Gastrocnemius medialis (tissue), 4 donors: Measurements from ENCODE around the gene CDH20. TPM values are rescaled to one million over a fixed set of nuclear protein-coding genes. Genes with fewer than 3 reads are reported as not detected.
A peak's percentile ranks its signal among the peaks of the same experiment; 100 is the strongest.

Experiments used
- ATAC-seq, 2 donors: fragments of 150-250 bp; one replicate each; pipeline ENCODE4 v1.9.1; 2016
- DNase-seq, 2 donors: peaks; one replicate each; pipeline ENCODE4 v3.0.0-alpha.2; 2019
- H3K27ac ChIP-seq, 4 donors: fragments of 200-600 bp; sonication (generic); 1 replicate in 1 of 4; 2 replicates in 3 of 4; pipeline ENCODE4 v1.5.1; 2016 to 2018; ENCODE audit warnings: mild to moderate bottlenecking in 2 of 4, moderate library complexity in 1 of 4
- H3K27me3 ChIP-seq, 3 donors: fragments of 200-600 bp; sonication (generic) in 2 of 3; 1 replicate in 1 of 3; 2 replicates in 2 of 3; pipeline versions ENCODE4 v1.5.1 to v1.6.0; 2016 to 2019; ENCODE audit warnings: mild to moderate bottlenecking in 1 of 3, moderate library complexity in 1 of 3
- H3K36me3 ChIP-seq, 2 donors: fragments of 200-600 bp; sonication (generic) in 1 of 2; one replicate each; pipeline ENCODE4 v1.5.1; 2017 to 2018
- H3K4me1 ChIP-seq, 2 donors: fragments of 200-600 bp; sonication (generic) in 1 of 2; one replicate each; pipeline ENCODE4 v1.5.1; 2016 to 2017; ENCODE audit warnings: mild to moderate bottlenecking in 2 of 2
- H3K4me3 ChIP-seq, 4 donors: fragments of 200-600 bp; sonication (generic) in 3 of 4; 1 replicate in 1 of 4; 2 replicates in 3 of 4; pipeline ENCODE4 v1.5.1; 2016 to 2019; ENCODE audit warnings: mild to moderate bottlenecking in 2 of 4
- H3K9me3 ChIP-seq, 3 donors: fragments of 200-600 bp; sonication (generic) in 2 of 3; 1 replicate in 1 of 3; 2 replicates in 2 of 3; pipeline ENCODE4 v1.5.1; 2016 to 2019
- CTCF ChIP-seq, 5 experiments: fragments of 450-650 bp in 3 of 5; fragments of 200-600 bp in 2 of 5; sonication (generic) in 2 of 5; IDR thresholded peaks in 4 of 5; conservative IDR thresholded peaks in 1 of 5; 1 replicate in 4 of 5; 2 replicates in 1 of 5; pipeline ENCODE4 v1.5.1; 2016 to 2019; ENCODE audit warnings: antibody characterized with exemption in 5 of 5, mild to moderate bottlenecking in 3 of 5, moderate library complexity in 3 of 5
- POLR2A ChIP-seq, 2 donors: fragments of 450-650 bp; IDR thresholded peaks; one replicate each; pipeline ENCODE4 v1.6.1; 2017; ENCODE audit warnings: antibody characterized with exemption in 2 of 2, mild to moderate bottlenecking in 2 of 2, moderate library complexity in 2 of 2
- in situ Hi-C, 4 donors: fragments of 200-750 bp; cut with MboI; loops; one replicate each; pipeline versions ENCODE4 v1.15.0 to v1.8.0; 2017; ENCODE audit warnings: low sequenced_read_pairs in 4 of 4
- intact Hi-C: fragments of 100-400 bp; cut with DNase I; formaldehyde crosslinking; loops from one replicate; pipeline ENCODE4 v1.15.1; 2023; ENCODE audit warnings: low total_unique reads
- total RNA-seq, 4 donors: library from RNA; depleted of rRNA; stranded (reverse); fragments of >200 nt; gene quantifications; one replicate each; pipeline versions ENCODE4 v1.1.0 to v1.2.3, GENCODE V29; 2016

Gene CDH20
- total RNA-seq, 4 donors from 2014 or later, result 0.51 to 19.6 (median 3.9) TPM

GRCh38 chr18:61554946-61555361, 221.7 kb downstream of the CDH20 start:
- no peak for DNase-seq
- H3K4me1 ChIP-seq, result no peaks in the 10 kb centered on the region
- intact Hi-C loops (no loop called here), in situ Hi-C loops (no loop called here)
- TF ChIP-seq POLR2A (IDR thresholded peaks at IDR 0.05), result no peak
- TF ChIP-seq CTCF (IDR thresholded peaks at IDR 0.05 in 4 of 5, conservative IDR thresholded peaks at IDR 0.05 in 1 of 5), result no peak
- H3K27ac ChIP-seq, result no peak overlapping the region
- no peak for ATAC-seq
- no peaks in the 10 kb centered on the region for H3K36me3 ChIP-seq
- no peaks in the 10 kb centered on the region for H3K27me3 ChIP-seq
- H3K9me3 ChIP-seq, result no peaks in the 10 kb centered on the region
- no peak overlapping the region for H3K4me3 ChIP-seq

- DNase-seq (no peak), ATAC-seq (no peak)
- intact Hi-C loops, result no loop called here
- H3K27ac ChIP-seq, result no peak overlapping the region
- H3K27me3 ChIP-seq, result no peaks in the 10 kb centered on the region
- in situ Hi-C loops, result no loop called here
- no peaks in the 10 kb centered on the region for H3K4me1 ChIP-seq
- no peaks in the 10 kb centered on the region for H3K36me3 ChIP-seq
- no peak for TF ChIP-seq POLR2A (IDR thresholded peaks at IDR 0.05)
- no peak for TF ChIP-seq CTCF (IDR thresholded peaks at IDR 0.05 in 4 of 5, conservative IDR thresholded peaks at IDR 0.05 in 1 of 5)
- no peaks in the 10 kb centered on the region for H3K9me3 ChIP-seq
- H3K4me3 ChIP-seq, result no peak overlapping the region
Observed at GRCh38 chr18:61556316-61556715, 223.1 kb downstream of the CDH20 start.

- in situ Hi-C loops, result no loop called here
- no peak overlapping the region for H3K27ac ChIP-seq
- H3K4me3 ChIP-seq, result no peak overlapping the region
- H3K27me3 ChIP-seq, result no peaks in the 10 kb centered on the region
- no peak for TF ChIP-seq POLR2A (IDR thresholded peaks at IDR 0.05)
- ATAC-seq, result no peak
- DNase-seq, result no peak
- H3K4me1 ChIP-seq, result no peaks in the 10 kb centered on the region
- no peaks in the 10 kb centered on the region for H3K36me3 ChIP-seq
- intact Hi-C loops, result no loop called here
- no peaks in the 10 kb centered on the region for H3K9me3 ChIP-seq
Observed at GRCh38 chr18:61556862-61557261, 223.6 kb downstream of the CDH20 start.

GRCh38 chr18:61569176-61569892, 236.1 kb downstream of the CDH20 start:
- in situ Hi-C loops, result no loop called here
- Histone ChIP-seq H3K4me3 (no peak overlapping the region), H3K4me1 (peaks cover 0 to 6% of the 10 kb centered on the region in 2 donors), H3K9me3 (no peaks in the 10 kb centered on the region), H3K36me3 (no peaks in the 10 kb centered on the region), H3K27ac (peak overlapping the region in 1 of 4 donors; percentile 55), H3K27me3 (no peaks in the 10 kb centered on the region)
- peak; percentile 85 to 86 for ATAC-seq
- TF ChIP-seq CTCF (IDR thresholded peaks at IDR 0.05 in 4 of 5, conservative IDR thresholded peaks at IDR 0.05 in 1 of 5), result no peak
- no peak for TF ChIP-seq POLR2A (IDR thresholded peaks at IDR 0.05)
- peak; percentile 16 to 23 for DNase-seq
- intact Hi-C loops, result no loop called here

GRCh38 chr18:61570070-61570469, 236.8 kb downstream of the CDH20 start:
- ATAC-seq (no peak), DNase-seq (no peak)
- no peak for TF ChIP-seq POLR2A (IDR thresholded peaks at IDR 0.05)
- no peak for TF ChIP-seq CTCF (IDR thresholded peaks at IDR 0.05 in 4 of 5, conservative IDR thresholded peaks at IDR 0.05 in 1 of 5)
- H3K27ac ChIP-seq, result peak overlapping the region in 1 of 4 donors; percentile 55
- H3K9me3 ChIP-seq, result no peaks in the 10 kb centered on the region
- intact Hi-C loops, result no loop called here
- in situ Hi-C loops, result loop anchor here in 2 of 4 donors (10.0 kb wide), 2 partner anchors 555 to 565 kb away; no protein-coding TSS in a partner anchor
- peaks cover 0 to 6% of the 10 kb centered on the region in 2 donors for H3K4me1 ChIP-seq
- no peak overlapping the region for H3K4me3 ChIP-seq
- no peaks in the 10 kb centered on the region for H3K36me3 ChIP-seq
- no peaks in the 10 kb centered on the region for H3K27me3 ChIP-seq
